ENCODE measurements around the gene SCAF4.
A peak's percentile ranks its signal among the peaks of the same experiment; 100 is the strongest.

Gene SCAF4

GRCh38 chr21:31716106-31716505, 15.8 kb downstream of the SCAF4 start:
- TF ChIP-seq, protein P1, sequence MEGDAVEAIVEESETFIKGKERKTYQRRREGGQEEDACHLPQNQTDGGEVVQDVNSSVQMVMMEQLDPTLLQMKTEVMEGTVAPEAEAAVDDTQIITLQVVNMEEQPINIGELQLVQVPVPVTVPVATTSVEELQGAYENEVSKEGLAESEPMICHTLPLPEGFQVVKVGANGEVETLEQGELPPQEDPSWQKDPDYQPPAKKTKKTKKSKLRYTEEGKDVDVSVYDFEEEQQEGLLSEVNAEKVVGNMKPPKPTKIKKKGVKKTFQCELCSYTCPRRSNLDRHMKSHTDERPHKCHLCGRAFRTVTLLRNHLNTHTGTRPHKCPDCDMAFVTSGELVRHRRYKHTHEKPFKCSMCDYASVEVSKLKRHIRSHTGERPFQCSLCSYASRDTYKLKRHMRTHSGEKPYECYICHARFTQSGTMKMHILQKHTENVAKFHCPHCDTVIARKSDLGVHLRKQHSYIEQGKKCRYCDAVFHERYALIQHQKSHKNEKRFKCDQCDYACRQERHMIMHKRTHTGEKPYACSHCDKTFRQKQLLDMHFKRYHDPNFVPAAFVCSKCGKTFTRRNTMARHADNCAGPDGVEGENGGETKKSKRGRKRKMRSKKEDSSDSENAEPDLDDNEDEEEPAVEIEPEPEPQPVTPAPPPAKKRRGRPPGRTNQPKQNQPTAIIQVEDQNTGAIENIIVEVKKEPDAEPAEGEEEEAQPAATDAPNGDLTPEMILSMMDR (conservative IDR thresholded peaks at IDR 0.05; ENCODE audit: low read length) = no peak
- TF ChIP-seq EZH2phosphoT487 (IDR thresholded peaks at IDR 0.05; ENCODE audit: borderline replicate concordance) = no peak
- 0 out of 2 replicates have a peak, but pooled peaks cover 3% of the 10 kb centered on the region for H3K36me3 ChIP-seq (ENCODE audit: insufficient read depth, low read length)
- peaks cover 91% of the 10 kb centered on the region for H4K20me1 ChIP-seq (ENCODE audit: insufficient read depth, low read length, poor library complexity, severe bottlenecking)
- no peaks in the 10 kb centered on the region for H3K27me3 ChIP-seq (ENCODE audit: insufficient read depth, low read length, poor library complexity, severe bottlenecking)
- H3K9me2 ChIP-seq (replicated peaks; ENCODE audit: low read depth, low read length) = no peaks in the 10 kb centered on the region
- peak overlapping the region; percentile 18 for H3K4me2 ChIP-seq (ENCODE audit: low read depth, low read length, poor library complexity, severe bottlenecking)
- H3K4me3 ChIP-seq (ENCODE audit: low read length, poor library complexity, severe bottlenecking) = no peak overlapping the region
- H3K9ac ChIP-seq (ENCODE audit: low read depth, low read length, poor library complexity, severe bottlenecking) = no peak overlapping the region
- no peaks in the 10 kb centered on the region for H3K9me3 ChIP-seq (ENCODE audit: insufficient read depth, low read depth, low read length)
- H2AFZ ChIP-seq (ENCODE audit: low read length) = no peak overlapping the region
- H3K79me2 ChIP-seq (ENCODE audit: insufficient read depth, low read length) = peaks cover 99% of the 10 kb centered on the region
- no peaks in the 10 kb centered on the region for H3F3A ChIP-seq (ENCODE audit: low read depth)
- H3K4me1 ChIP-seq (ENCODE audit: insufficient read depth, low read length, poor library complexity, severe bottlenecking) = peaks cover 8% of the 10 kb centered on the region

DNA sequence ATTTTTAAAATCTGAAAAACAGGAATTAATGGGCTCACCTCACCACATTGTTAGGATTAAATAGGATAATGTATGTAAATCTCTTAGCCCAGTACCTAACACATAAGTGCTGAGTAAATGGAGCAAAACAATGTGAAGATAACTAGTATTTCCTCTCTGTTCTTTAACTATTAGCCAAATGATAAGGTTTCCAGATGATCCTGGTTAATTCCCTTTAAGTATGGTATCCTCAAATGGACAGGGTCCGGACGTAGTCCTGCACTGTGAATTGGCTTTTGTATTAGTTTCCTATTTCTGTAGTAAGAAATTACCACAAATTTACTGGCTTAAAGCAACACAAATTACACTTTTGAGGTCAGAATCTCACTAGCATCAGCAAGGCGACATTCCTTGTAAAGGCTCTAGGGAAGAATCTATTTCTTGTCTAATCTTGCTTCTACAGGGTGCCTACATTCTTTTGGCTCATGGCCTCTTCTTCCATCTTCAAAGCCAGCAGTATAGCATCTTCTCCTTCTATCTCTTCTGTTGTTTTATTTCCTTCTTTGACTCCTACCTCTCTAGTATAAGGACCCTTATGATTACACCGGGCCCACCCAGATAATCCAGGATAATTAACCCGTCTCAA, 17.1 kb downstream of the SCAF4 start:
- H3K9me3 ChIP-seq (ENCODE audit: insufficient read depth, low read depth, low read length) = no peaks in the 10 kb centered on the region
- no peaks in the 10 kb centered on the region for H3K27me3 ChIP-seq (ENCODE audit: insufficient read depth, low read length, poor library complexity, severe bottlenecking)
- peaks cover 7% of the 10 kb centered on the region for H3K4me1 ChIP-seq (ENCODE audit: insufficient read depth, low read length, poor library complexity, severe bottlenecking)
- TF ChIP-seq, protein P1 (conservative IDR thresholded peaks at IDR 0.05; ENCODE audit: low read length) = no peak
- TF ChIP-seq EZH2phosphoT487 (IDR thresholded peaks at IDR 0.05; ENCODE audit: borderline replicate concordance) = no peak
- peaks cover 91% of the 10 kb centered on the region for H4K20me1 ChIP-seq (ENCODE audit: insufficient read depth, low read length, poor library complexity, severe bottlenecking)
- H3K4me2 ChIP-seq (ENCODE audit: low read depth, low read length, poor library complexity, severe bottlenecking) = no peak overlapping the region
- H2AFZ ChIP-seq (ENCODE audit: low read length) = no peak overlapping the region
- H3F3A ChIP-seq (ENCODE audit: low read depth) = no peaks in the 10 kb centered on the region
- no peaks in the 10 kb centered on the region for H3K9me2 ChIP-seq (replicated peaks; ENCODE audit: low read depth, low read length)
- no peak overlapping the region for H3K9ac ChIP-seq (ENCODE audit: low read depth, low read length, poor library complexity, severe bottlenecking)
- peaks cover 6% of the 10 kb centered on the region; the same call in 1 of the 2 replicates for H3K36me3 ChIP-seq (ENCODE audit: insufficient read depth, low read length)
- H3K79me2 ChIP-seq (ENCODE audit: insufficient read depth, low read length) = peaks cover 99% of the 10 kb centered on the region
- no peak overlapping the region for H3K4me3 ChIP-seq (ENCODE audit: low read length, poor library complexity, severe bottlenecking)

- TF ChIP-seq EZH2phosphoT487 (IDR thresholded peaks at IDR 0.05; ENCODE audit: borderline replicate concordance) = no peak
- TF ChIP-seq, protein P1 (conservative IDR thresholded peaks at IDR 0.05; ENCODE audit: low read length) = no peak
- H3K79me2 ChIP-seq (ENCODE audit: insufficient read depth, low read length) = peaks cover 99% of the 10 kb centered on the region
- H4K20me1 ChIP-seq (ENCODE audit: insufficient read depth, low read length, poor library complexity, severe bottlenecking) = peaks cover 92% of the 10 kb centered on the region
- H3K4me3 ChIP-seq (ENCODE audit: low read length, poor library complexity, severe bottlenecking) = no peak overlapping the region
- H3F3A ChIP-seq (ENCODE audit: low read depth) = no peaks in the 10 kb centered on the region
- H3K9ac ChIP-seq (ENCODE audit: low read depth, low read length, poor library complexity, severe bottlenecking) = no peak overlapping the region
- no peaks in the 10 kb centered on the region for H3K9me2 ChIP-seq (replicated peaks; ENCODE audit: low read depth, low read length)
- no peak overlapping the region for H2AFZ ChIP-seq (ENCODE audit: low read length)
- no peak overlapping the region for H3K4me2 ChIP-seq (ENCODE audit: low read depth, low read length, poor library complexity, severe bottlenecking)
- no peaks in the 10 kb centered on the region for H3K9me3 ChIP-seq (ENCODE audit: insufficient read depth, low read depth, low read length)
- H3K4me1 ChIP-seq (ENCODE audit: insufficient read depth, low read length, poor library complexity, severe bottlenecking) = peaks cover 7% of the 10 kb centered on the region
- H3K27me3 ChIP-seq (ENCODE audit: insufficient read depth, low read length, poor library complexity, severe bottlenecking) = no peaks in the 10 kb centered on the region
- peaks cover 3% of the 10 kb centered on the region; the same call in 1 of the 2 replicates for H3K36me3 ChIP-seq (ENCODE audit: insufficient read depth, low read length)
Observed at GRCh38 chr21:31713973-31714740, 17.8 kb downstream of the SCAF4 start.

All from Loucy (cell line).